Pulmonary artery endothelial cell (primary cell): Measurements from ENCODE around the gene TMIE. TPM values are rescaled to one million over a fixed set of nuclear protein-coding genes. Genes with fewer than 3 reads are reported as not detected.
"Not testable (repeated sequence)": the region's sequence is repeated elsewhere in the genome, so short reads cannot be mapped to it uniquely, and the experiment has no call there.

Source experiments
- DNase-seq: peaks from one replicate; pipeline ENCODE4 v3.0.0-alpha.2; 2011; ENCODE audit warnings: low read depth, low spot score
- total RNA-seq: library from RNA; depleted of rRNA; stranded (reverse); fragments of >200 nt; gene quantifications from 2 replicates; pipeline ENCODE4 v1.2.3, GENCODE V29; 2014

Gene TMIE
- total RNA-seq, 1 donor from 2014 or later: 0.46 TPM

DNA sequence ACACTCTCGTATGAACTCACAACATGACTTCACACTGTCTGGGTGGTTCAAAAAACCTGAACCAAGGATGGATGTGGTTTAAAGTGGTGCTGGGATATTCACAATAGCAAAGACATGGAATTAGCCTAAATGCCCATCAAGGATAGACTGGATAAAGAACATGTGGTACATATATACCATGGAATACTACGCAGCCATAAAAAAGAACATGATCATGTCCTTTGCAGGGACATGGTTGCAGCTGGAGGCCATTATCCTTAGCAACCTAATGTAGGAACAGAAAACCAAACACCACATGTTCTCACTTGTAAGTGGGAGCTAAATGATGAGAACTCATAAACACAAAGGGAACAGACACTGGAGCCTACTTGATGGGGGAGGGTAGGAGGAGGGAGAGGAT is 19.8 kb downstream of the TMIE start:
- DNase-seq: no peak

GRCh38 chr3:46722443-46722842 is 21.3 kb downstream of the TMIE start:
- DNase-seq: no peak

GRCh38 chr3:46724424-46724823 is 23.2 kb downstream of the TMIE start:
- no peak for DNase-seq

DNA sequence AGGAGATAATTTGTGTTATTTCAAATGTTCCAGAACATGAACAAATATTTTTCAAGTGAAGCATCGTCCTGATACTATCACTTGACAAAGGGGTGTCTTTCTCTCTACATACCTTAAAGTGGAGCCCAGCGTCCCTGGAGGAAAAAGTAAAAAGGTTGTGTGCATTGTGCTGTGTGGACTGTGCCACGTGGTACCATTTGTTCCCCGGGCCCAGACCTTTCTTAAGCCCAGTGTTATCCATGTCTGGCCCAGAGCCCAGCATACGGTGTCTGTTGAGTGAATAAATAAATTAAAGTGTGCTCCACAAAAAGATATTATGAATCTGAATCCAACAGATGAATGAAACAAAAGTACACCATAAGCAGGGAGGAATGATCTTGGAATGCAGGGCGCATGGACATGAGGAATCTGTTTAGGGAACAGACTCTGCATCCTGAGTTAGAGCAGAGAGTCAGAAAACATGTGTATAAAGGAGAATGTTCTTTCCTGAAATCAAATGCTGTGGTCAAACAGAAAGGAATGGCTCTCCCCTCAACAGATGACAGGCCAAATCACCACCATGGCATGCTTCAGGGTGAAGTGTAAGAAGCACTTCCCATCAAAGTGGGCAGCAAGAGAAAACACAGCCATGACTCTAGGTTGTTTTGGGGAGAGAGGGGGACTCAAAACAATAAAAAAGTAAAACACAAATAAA is 24.6 kb downstream of the TMIE start:
- DNase-seq: no peak

GRCh38 chr3:46729038-46729437 is 27.8 kb downstream of the TMIE start:
- DNase-seq: no peak

- no peak for DNase-seq
Observed at GRCh38 chr3:46730819-46731218, 29.6 kb downstream of the TMIE start.

DNA sequence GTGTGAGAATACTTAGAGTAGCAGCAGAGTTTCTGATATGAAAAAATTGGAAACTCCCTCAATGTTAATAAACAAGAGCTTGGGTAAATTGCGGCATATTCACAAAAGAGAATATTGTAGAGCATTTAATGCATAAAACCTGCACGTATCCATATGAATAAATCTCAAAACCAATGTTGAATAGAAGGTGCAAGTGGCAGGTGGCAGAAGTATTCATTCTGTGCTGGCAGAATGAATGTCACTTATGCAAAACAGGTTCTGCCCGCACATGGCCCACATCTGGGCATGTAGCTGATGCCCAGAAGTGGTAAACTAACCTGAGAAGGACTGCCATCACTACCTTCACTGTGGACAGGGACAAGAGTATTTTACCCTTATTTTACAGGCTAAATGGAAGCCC is 30.6 kb downstream of the TMIE start:
- DNase-seq: no peak

- DNase-seq: no peak
Observed at GRCh38 chr3:46733026-46733800, 32.0 kb downstream of the TMIE start.

DNA sequence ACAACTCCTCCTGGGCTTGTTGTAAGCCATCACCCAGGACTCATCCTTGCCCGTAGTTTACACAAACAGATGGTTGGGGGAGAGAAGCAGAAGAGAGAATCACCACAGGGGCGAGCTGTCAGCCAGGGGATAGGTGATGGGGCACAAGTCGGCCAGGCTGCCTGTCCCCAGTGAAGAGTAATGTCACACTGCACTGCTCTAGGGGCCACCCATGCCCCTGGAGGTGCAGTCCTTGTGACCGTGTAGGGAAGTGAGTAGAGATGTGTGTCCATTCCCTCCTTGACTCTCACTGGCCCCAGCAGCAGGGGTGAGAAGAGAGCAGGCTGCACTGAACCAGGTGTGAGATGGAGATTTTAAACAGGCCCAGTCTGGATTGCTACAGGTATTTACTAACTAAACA is 33.6 kb downstream of the TMIE start:
- DNase-seq: no peak

DNA sequence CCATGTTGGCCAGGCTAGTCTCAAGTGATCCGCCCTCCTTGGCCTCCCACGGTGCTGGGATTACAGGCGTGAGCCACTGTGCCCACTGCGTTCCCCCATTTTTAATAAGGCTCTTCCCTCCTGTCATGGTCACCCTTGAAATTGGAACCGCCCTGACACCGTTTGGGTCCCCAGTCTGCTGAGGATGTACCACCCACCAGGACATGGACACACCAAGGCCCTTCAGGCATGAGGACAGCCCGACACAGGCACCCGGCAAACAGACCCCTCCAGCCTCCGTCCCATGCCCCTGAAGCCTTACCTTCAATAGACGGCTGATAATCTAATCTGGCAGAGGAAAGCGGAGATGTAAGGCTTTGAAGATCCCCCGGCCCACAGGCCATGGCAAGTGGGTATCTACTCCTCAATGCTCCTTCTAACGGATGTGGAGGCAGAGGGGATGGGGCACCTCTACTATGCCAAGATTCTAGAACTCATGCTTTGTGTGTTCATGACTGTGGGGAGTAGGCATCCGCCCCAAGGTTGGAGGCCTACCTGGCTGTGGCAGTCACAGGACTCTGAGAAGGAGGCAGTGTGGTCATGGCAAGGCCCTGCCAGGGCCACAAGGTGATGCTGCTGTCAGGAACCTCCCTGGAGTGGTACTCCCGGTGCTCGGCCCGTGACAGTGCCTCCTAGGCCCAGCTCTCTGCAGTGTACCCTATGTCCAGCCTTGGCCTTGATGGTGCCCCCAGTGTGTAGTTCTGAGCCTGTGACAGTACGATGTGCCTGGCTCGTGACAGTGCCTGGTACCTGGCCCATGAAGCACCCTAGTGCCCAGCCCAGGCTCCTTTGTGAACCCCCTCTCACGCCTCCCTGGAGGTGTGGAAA is 35.0 kb downstream of the TMIE start:
- DNase-seq: no peak

DNA sequence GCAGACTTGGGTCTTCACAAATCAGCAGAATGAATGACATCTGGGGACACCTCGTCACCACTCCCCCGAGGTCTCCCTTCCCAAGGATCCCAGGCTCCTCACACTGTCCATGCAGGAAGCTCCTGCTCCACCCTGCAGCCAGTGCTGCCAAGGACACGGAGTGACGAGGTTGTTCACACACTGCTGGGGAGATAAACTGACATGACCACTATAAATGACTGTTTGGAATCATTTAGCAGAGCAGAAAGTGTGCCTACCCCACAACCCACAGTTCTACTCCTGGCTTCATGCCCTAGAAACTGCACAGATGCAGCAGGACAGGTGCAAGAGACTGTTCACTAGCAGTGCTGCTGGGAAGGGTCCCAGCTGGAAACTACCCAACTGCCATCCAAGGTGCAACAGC is 36.1 kb downstream of the TMIE start:
- no peak for DNase-seq

- DNase-seq: not testable (repeated sequence)
Observed at GRCh38 chr3:46739565-46739964, 38.4 kb downstream of the TMIE start.

- no peak for DNase-seq
Observed at GRCh38 chr3:46742992-46743585, 41.9 kb downstream of the TMIE start.

- no peak for DNase-seq
Observed at GRCh38 chr3:46746711-46747110, 45.5 kb downstream of the TMIE start.

- no peak for DNase-seq
Observed at GRCh38 chr3:46748170-46748569, 47.0 kb downstream of the TMIE start.

- no peak for DNase-seq
Observed at GRCh38 chr3:46749129-46749528, 47.9 kb downstream of the TMIE start.

DNA sequence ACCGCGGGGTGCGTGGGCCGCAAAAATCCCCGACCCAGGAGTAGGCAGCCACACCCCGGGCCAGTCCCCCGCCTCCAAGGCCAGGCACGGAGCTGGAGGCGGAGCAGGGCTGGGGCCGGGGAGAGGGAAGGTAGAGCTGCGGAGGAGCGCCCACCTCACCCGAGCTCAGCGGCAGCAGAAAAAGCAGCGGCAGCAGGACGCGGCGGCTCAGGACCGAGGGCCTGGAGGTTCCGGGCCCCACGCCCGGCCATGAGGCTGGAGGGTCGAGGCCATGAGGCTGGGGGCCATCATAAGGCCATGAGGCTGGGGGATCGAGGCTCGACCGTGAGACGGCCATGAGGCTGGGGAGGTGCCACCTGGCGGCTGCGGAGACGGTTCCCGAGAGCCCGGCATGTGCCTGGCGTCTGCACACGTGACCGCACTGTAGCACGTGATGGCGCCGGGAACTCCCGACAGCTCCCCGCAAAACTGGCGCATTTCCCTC is 49.4 kb downstream of the TMIE start:
- no peak for DNase-seq

GRCh38 chr3:46753127-46753526 is 51.9 kb downstream of the TMIE start:
- not testable (repeated sequence) for DNase-seq

- no peak for DNase-seq
Observed at GRCh38 chr3:46755646-46756045, 54.5 kb downstream of the TMIE start.

GRCh38 chr3:46756642-46757041 is 55.5 kb downstream of the TMIE start:
- no peak for DNase-seq
